ENCODE data around the gene MRPL16.

The MRPL16 gene

GRCh38 chr11:59833602-59834001 is 23.0 kb upstream of the MRPL16 start:
- no peaks in the 10 kb centered on the region for H3K9me3 ChIP-seq (ENCODE audit: insufficient read depth, low read length)
- no peaks in the 10 kb centered on the region for H3F3A ChIP-seq (ENCODE audit: insufficient read depth)
- no peak overlapping the region for H3K4me2 ChIP-seq (ENCODE audit: low read depth, low read length, poor library complexity, severe bottlenecking)
- no peaks in the 10 kb centered on the region for H3K79me2 ChIP-seq (ENCODE audit: insufficient read depth, low read length)
- no peaks in the 10 kb centered on the region for H3K9me2 ChIP-seq (replicated peaks; ENCODE audit: insufficient read depth, low read length)
- no peaks in the 10 kb centered on the region for H3K27me3 ChIP-seq (ENCODE audit: low read length)
- H3K27ac ChIP-seq (ENCODE audit: low read depth, low read length): no peak overlapping the region
- H2AFZ ChIP-seq (ENCODE audit: low read depth, low read length, severe bottlenecking): no peak overlapping the region
- no peaks in the 10 kb centered on the region for H3K36me3 ChIP-seq (ENCODE audit: low read length)
- H4K20me1 ChIP-seq (ENCODE audit: low read depth, low read length): no peaks in the 10 kb centered on the region
- H3K4me3 ChIP-seq (ENCODE audit: insufficient read depth, low read length, poor library complexity, severe bottlenecking): no peak overlapping the region
- no peak overlapping the region for H3K9ac ChIP-seq (ENCODE audit: low read length)
- TF ChIP-seq CTCF (IDR thresholded peaks at IDR 0.05; ENCODE audit: insufficient read depth, low read length, poor library complexity, severe bottlenecking) (no peak), EZH2phosphoT487 (conservative IDR thresholded peaks at IDR 0.05; ENCODE audit: low read length) (no peak)

- no peak overlapping the region for H3K4me3 ChIP-seq (ENCODE audit: insufficient read depth, low read length, poor library complexity, severe bottlenecking)
- no peaks in the 10 kb centered on the region for H3K9me2 ChIP-seq (replicated peaks; ENCODE audit: insufficient read depth, low read length)
- no peaks in the 10 kb centered on the region for H3K27me3 ChIP-seq (ENCODE audit: low read length)
- no peak overlapping the region for H3K27ac ChIP-seq (ENCODE audit: low read depth, low read length)
- H3K9me3 ChIP-seq (ENCODE audit: insufficient read depth, low read length): no peaks in the 10 kb centered on the region
- H3K36me3 ChIP-seq (ENCODE audit: low read length): no peaks in the 10 kb centered on the region
- H4K20me1 ChIP-seq (ENCODE audit: low read depth, low read length): no peaks in the 10 kb centered on the region
- H2AFZ ChIP-seq (ENCODE audit: low read depth, low read length, severe bottlenecking): no peak overlapping the region
- TF ChIP-seq CTCF (IDR thresholded peaks at IDR 0.05; ENCODE audit: insufficient read depth, low read length, poor library complexity, severe bottlenecking) (no peak), EZH2phosphoT487 (conservative IDR thresholded peaks at IDR 0.05; ENCODE audit: low read length) (no peak)
- no peak overlapping the region for H3K9ac ChIP-seq (ENCODE audit: low read length)
- H3K79me2 ChIP-seq (ENCODE audit: insufficient read depth, low read length): no peaks in the 10 kb centered on the region
- no peaks in the 10 kb centered on the region for H3F3A ChIP-seq (ENCODE audit: insufficient read depth)
- H3K4me2 ChIP-seq (ENCODE audit: low read depth, low read length, poor library complexity, severe bottlenecking): no peak overlapping the region
These were observed 18.8 kb upstream of the MRPL16 start for GRCh38 chr11:59829358-59829757.

- no peak overlapping the region for H3K27ac ChIP-seq (ENCODE audit: low read depth, low read length)
- H4K20me1 ChIP-seq (ENCODE audit: low read depth, low read length): no peaks in the 10 kb centered on the region
- no peaks in the 10 kb centered on the region for H3K9me2 ChIP-seq (replicated peaks; ENCODE audit: insufficient read depth, low read length)
- no peaks in the 10 kb centered on the region for H3K27me3 ChIP-seq (ENCODE audit: low read length)
- no peaks in the 10 kb centered on the region for H3K79me2 ChIP-seq (ENCODE audit: insufficient read depth, low read length)
- no peaks in the 10 kb centered on the region for H3F3A ChIP-seq (ENCODE audit: insufficient read depth)
- H3K36me3 ChIP-seq (ENCODE audit: low read length): no peaks in the 10 kb centered on the region
- H3K4me3 ChIP-seq (ENCODE audit: insufficient read depth, low read length, poor library complexity, severe bottlenecking): no peak overlapping the region
- no peak overlapping the region for H2AFZ ChIP-seq (ENCODE audit: low read depth, low read length, severe bottlenecking)
- no peak overlapping the region for H3K9ac ChIP-seq (ENCODE audit: low read length)
- no peak overlapping the region for H3K4me2 ChIP-seq (ENCODE audit: low read depth, low read length, poor library complexity, severe bottlenecking)
- H3K9me3 ChIP-seq (ENCODE audit: insufficient read depth, low read length): no peaks in the 10 kb centered on the region
- TF ChIP-seq CTCF (IDR thresholded peaks at IDR 0.05; ENCODE audit: insufficient read depth, low read length, poor library complexity, severe bottlenecking) (peak; percentile 16), EZH2phosphoT487 (conservative IDR thresholded peaks at IDR 0.05; ENCODE audit: low read length) (no peak)
These were observed 12.5 kb upstream of the MRPL16 start for GRCh38 chr11:59822989-59823566.
